8988T (cell line): ENCODE measurements around the gene LRRC9.
"Not testable (repeated sequence)": the region's sequence is repeated elsewhere in the genome, so short reads cannot be mapped to it uniquely, and the experiment has no call there.

ENCODE experiments used
- DNase-seq: peaks from one replicate; pipeline ENCODE4 v3.0.0; 2011

The LRRC9 gene

GRCh38 chr14:59959668-59960067 is 39.7 kb downstream of the LRRC9 start:
- no peak for DNase-seq

- no peak for DNase-seq
Observed at GRCh38 chr14:59961518-59962062, 41.6 kb downstream of the LRRC9 start.

- DNase-seq: no peak
Observed at GRCh38 chr14:59964251-59965007, 44.5 kb downstream of the LRRC9 start.

DNA sequence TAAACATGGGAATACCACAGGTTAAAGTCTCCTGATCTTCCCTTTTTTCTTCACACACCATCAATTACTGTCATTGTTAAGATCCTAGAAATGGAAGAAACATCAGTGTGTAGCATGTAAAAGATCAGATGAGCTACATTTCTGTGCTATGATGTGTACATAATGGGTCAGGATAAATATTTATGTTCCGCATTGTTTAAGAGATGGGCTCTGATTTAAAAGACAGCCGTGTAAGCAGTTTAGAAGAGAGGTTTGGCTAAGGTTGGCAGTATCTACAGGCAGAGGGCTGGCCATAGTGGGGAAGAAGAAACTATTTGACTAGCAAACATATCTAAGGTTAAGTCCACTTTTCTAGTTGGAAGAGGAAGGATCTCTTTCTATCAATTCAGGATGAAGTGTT is 49.4 kb downstream of the LRRC9 start:
- no peak for DNase-seq

DNA sequence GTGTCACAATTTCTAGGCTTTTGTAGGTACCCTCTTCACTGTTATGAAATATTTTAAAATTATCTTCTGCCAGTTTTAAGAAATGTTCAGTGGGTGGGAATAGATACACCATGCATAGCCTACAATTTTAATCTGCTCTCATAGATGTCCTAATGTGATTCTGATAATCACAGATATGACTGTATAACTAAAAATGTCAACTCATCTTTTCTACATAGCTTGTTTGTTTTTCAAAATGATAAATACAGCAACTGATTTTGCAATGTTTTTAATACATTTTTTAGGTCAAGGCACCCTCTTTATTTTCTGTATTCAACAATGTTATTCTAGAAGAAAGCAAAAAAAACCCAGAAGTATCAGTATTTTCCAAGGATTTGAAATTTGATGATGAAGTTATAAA is 61.6 kb downstream of the LRRC9 start:
- no peak for DNase-seq

- no peak for DNase-seq
Observed at GRCh38 chr14:59983048-59983447, 63.1 kb downstream of the LRRC9 start.

DNA sequence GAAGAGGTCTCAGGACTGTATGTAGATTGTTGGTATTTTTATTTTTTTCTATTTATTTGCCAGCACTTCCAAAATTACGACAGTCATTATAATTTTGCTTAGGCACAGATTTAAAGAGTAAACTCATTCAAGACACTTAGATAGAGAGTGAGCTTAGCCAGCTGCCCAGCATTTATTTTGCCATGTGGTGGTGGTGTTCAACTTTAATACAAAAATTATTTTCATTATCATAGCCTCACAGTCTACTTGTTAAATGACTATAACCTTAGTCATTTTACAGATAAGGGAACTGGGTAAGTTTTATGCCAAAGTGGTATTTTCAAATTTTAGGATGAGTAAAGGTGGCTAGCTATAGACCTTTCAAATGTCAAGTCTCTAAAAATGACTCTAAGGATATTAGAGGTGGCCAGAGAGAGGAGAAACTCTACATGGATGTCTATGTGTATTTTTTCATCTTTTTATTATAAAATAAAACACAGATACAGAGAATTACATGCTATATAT is 66.7 kb downstream of the LRRC9 start:
- DNase-seq: no peak

GRCh38 chr14:59997449-59997848 is 77.5 kb downstream of the LRRC9 start:
- DNase-seq: no peak

DNA sequence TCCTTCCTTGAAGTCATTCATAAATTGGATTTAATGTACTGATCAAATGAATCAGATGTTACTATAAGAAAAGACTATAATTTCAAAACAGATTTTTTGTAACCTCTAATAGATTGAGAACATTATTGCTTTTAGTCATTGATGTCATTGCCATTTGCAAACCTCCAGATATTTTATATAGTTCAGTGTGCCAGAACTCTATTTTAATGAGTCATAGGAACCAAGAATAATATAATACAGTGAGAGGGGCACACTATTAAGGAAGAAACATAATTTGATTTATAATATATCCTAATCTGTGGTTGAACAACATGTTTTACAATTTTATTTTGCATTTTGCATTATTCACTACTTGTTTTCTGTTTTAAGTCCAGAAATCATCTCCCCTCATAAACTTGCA is 78.0 kb downstream of the LRRC9 start:
- DNase-seq: no peak

- DNase-seq: no peak
Observed at GRCh38 chr14:59998564-59998963, 78.6 kb downstream of the LRRC9 start.

GRCh38 chr14:60002819-60003492 is 83.0 kb downstream of the LRRC9 start:
- DNase-seq: no peak

- no peak for DNase-seq
Observed at GRCh38 chr14:60003991-60004390, 84.0 kb downstream of the LRRC9 start.

- DNase-seq: no peak
Observed at GRCh38 chr14:60008042-60008441, 88.1 kb downstream of the LRRC9 start.

GRCh38 chr14:60010263-60010662 is 90.3 kb downstream of the LRRC9 start:
- DNase-seq: not testable (repeated sequence)

- no peak for DNase-seq
Observed at GRCh38 chr14:60014402-60014801, 94.5 kb downstream of the LRRC9 start.

GRCh38 chr14:60021619-60022018 is 101.7 kb downstream of the LRRC9 start:
- no peak for DNase-seq

DNA sequence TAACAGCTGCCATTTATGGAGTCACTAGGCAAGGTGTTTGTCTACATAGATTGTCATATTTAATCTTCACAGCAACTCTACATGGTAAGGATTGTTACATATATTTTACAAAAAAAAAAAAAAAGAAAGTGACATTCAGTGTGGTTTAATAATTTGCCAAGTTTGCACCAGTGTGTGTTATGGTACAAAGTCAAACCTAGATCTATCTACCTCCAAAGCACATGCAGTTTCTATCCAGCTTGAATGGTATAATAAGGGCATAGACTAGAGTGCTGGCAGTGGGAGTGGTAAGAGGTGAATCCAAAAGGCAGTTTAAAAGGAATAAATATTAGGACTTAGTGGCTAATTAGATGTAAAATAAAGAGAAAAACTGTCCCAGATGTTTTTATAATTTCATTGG is 105.6 kb downstream of the LRRC9 start:
- no peak for DNase-seq

GRCh38 chr14:60035177-60035576 is 115.2 kb downstream of the LRRC9 start:
- no peak for DNase-seq

DNA sequence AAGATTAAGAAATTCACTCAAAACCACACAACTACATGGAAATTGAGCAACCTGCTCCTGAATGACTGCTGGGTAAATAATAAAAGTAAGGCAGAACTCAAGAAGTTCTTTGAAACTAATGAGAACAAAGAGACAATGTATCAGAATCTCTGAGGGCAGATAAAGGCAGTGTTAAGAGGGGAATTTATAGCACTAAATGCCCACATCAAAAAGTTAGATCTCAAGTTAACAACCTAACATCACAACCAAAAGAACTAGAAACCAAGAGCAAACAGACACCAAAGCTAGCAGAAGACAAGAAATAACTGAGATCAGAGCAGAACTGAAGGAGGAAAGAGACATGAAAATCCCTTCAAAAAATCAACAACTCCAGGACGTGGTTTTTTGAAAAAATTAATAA is 128.0 kb downstream of the LRRC9 start:
- not testable (repeated sequence) for DNase-seq

GRCh38 chr14:60051721-60052221 is 131.8 kb downstream of the LRRC9 start:
- DNase-seq: no peak

DNA sequence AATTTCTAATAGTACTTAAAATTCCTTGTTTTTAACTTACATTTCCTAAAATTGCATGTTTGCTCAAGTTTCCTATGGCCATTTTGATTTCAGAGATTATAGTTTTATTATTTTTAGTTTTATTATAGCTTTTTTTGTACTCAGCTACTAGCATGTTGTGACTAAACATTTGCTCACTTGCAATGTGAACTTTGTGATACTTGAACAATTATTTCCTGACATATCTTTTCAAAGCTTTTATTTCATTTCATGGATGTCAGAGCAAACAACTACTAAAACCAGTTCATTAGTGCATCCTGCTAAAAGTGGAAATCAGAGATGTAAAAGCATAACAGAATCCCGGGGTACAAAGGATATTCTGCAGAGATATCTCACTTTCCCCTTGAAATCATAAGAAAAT is 138.1 kb downstream of the LRRC9 start:
- DNase-seq: no peak

GRCh38 chr14:60061371-60061770 is 141.4 kb downstream of the LRRC9 start:
- DNase-seq: no peak

GRCh38 chr14:60064491-60065072 is 144.6 kb downstream of the LRRC9 start:
- no peak for DNase-seq

DNA sequence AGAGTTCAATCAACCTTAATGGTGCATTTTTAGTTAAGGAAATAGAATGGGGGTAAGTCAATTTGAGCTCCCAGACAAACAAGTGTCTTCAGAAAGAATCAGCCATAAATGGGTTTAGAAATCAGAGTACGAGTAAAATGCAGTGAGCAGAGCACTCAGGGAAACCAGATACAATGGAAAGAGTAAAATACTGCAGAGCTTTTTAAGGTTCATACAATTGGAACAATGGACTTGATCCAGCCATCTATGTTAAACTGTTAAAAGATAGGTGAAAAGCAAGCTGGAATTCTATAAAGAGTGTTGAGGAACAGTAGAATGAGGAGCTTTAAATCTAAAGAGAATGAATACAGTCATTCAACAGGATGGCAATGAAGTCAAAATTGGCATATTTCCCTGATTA is 147.9 kb downstream of the LRRC9 start:
- DNase-seq: no peak
